NCI-H2196 (cell line): ENCODE measurements around the gene ANKRD36.
"Not testable (repeated sequence)": the region's sequence is repeated elsewhere in the genome, so short reads cannot be mapped to it uniquely, and the experiment has no call there.

Source experiments
- DNase-seq: peaks from one replicate; lab custom pipeline; 2025; ENCODE audit not compliant: unreplicated experiment; lab: John Stamatoyannopoulos, UW

The ANKRD36 gene

DNA sequence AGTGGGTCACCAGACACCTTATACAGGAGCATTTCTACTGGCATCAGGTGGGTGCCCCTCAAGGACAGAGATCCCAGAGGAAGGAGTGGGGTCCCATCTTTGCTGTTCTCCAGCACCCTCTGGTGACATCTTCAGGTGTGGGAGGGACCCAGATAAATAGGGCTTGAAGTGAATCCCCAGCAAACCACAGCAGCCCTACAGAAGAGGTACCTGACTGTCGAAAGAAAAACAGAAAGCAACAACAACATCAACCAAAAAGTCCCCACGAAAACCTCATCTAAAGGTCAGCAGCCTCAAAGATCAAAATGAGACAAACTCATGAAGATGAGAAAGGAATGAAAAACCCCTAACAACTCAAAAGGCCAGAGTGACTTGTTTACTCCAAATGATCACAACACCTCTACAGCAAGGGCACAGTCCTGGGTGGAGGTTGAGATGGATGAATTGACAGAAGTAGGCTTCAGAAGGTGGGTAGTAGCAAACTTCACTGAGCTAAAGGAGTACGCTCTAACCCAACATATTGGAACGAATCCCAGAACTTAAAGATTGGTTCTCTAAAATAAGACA, 163.4 kb downstream of the ANKRD36 start:
- DNase-seq = not testable (repeated sequence)

DNA sequence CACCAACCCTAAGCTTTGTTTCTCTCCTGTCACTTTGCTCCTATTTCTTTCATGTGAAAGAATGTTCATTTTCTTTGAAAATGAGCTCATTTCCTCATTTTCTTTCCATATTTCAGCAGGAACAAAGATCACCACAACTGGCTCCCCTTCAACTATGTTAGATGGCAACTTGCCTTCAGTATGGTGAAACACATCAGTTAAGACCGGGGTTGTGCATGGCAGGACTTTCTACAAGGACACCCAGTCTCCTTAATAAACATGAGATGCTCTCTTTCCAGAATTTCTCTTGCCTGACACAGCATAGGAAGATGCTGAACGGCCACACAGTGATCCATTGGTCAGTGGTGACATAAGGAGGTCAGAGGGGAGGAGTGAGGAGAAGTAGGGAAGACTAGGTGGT, 172.2 kb downstream of the ANKRD36 start:
- not testable (repeated sequence) for DNase-seq

DNA sequence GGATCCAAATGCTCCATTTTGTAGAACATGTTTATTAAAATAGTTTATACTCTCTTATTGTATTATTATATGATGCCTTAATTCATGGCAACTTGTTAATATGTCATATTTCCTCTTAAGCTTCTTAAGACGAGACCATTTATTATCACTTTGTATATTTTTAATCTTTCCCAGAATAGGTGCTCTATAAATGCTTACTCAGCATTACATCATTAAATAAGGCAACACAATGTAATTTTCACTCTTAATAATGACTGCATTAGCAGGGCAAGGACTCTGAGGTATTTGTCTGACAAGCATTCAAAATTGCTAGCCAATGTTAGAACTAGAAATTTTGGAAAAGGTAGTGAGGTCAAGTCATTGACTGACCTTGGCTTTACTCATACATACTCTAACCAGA, 180.7 kb downstream of the ANKRD36 start:
- not testable (repeated sequence) for DNase-seq
